Measurements from ENCODE around the gene ALG14.
"Not testable (repeated sequence)": the region's sequence is repeated elsewhere in the genome, so short reads cannot be mapped to it uniquely, and the experiment has no call there.

ALG14 gene

DNA sequence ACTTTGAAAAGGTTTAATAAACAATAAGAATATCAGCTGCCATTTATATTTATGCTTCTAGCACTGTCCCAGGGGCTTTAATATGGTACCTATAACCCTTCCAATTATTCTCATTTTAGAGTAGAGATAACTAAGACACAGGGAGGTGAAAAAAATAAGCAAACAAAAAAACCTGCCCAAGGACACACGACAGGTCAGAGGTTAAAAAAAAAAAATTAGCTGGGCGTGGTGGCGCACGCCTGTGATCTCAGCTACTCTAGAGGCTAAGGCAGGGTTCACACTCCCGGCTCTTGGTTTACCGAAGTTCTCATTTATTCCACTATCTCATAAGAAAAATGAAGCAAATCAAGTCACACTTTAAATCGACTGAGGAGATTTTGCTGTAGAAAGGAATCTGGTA lies 111.2 kb downstream of the ALG14 start:
- no peak for DNase-seq (ENCODE audit: extremely low read depth in 1 of 2, low read depth in 1 of 2)

DNA sequence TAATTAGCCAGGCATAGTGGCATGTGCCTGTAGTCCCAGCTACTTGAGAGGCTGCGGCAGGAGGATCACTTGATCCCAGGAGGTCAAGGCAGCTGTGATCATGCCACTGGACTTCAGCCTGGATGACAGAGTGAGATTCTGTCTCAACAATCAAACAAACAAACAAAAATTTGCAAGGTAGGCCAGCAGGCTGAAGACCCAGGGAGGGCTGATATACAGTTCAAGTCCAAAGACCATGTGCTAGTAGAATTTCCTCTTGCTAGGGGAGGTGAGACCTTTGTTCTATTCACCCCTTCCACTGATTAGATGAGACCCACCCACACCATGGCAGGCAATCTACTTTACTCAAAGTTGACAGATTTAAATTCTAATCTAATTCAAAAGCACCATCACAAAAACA lies 114.7 kb downstream of the ALG14 start:
- no peak for DNase-seq (ENCODE audit: extremely low read depth in 1 of 2, low read depth in 1 of 2)

DNA sequence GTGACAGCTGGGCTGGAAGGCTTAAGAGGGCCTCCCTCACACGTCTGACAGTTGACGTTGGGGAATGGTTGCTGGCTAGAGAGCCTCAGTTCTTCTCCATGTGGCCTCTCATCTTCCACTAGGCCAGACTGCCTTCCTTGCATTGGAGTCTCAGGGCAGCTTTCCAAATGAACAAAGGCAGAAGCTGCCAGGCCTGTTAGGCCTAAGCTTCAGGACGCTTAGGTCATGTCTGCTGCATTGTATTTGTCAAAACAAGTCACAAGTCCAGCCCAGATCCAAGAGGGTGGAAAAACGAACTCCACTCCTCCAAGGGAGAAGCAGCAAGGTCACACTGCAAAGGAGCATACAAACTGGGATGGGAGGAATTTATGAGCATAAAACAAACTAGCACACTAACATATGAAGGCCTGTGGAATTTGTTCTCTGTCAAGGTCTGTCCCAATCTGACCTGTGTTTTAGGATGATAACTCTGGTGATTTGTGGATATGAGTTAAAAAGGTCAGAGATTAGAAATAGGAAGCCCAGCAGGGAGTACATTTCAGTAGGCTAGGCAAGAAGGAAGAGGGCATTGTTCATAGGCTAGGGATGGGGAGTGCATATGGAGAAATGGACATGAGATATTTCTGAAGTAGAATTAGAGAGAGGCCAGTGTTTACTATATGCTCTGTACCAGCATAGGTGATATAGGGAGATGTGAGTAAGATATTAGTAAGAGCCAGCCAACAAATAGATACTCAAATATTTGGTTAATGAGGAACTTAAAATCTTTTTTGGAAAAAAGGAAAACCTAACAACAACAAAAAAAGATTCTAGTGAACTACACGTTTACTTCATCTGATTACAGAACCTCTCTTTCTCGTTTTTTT lies 116.8 kb downstream of the ALG14 start:
- DNase-seq (ENCODE audit: extremely low read depth in 1 of 2, low read depth in 1 of 2): no peak

DNA sequence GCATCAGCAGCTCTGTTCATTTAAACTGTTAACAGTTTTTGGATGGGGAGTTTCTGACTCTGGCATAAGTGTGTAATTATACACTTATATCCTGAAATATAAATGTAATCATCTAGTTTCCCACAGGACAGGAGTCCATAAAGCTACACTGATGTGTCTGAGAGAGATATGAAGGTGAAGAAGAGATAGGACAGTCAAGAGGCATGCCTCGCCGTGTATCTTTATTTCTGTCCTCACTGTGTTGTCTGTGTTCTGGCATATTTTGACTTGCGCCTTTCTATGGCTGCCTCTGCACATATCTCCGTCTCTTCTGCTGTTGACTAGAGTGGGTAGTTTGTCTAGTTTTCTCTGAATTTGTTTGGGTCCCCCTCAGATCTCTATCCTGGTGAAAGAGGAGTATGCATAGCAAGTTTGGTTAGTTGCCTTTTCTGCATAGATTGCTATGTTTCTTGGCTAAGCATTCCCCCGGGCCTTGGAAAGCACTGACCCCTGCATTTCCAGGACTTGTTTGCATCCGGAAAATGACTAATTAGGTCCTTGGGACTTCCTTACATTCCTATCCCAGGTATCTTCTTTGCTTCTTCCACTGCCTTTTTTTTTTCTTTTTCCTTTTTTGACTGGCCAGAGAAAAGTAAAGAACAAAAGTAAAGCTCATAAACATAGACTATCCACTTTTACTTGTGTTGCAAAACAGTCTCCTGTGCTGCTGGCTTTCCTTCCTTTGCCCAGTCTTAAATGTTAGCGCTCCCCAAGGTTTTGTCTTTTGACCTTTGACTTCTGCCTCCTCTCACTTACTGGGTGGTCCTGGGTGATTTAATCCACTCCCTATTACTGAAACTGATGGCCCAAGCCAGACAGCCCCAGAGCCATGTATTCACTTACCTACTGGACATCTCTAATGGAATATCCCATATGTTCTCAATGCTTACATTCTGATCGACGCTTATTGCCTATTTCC lies 118.2 kb downstream of the ALG14 start:
- DNase-seq (ENCODE audit: extremely low read depth in 1 of 2, low read depth in 1 of 2): no peak

DNA sequence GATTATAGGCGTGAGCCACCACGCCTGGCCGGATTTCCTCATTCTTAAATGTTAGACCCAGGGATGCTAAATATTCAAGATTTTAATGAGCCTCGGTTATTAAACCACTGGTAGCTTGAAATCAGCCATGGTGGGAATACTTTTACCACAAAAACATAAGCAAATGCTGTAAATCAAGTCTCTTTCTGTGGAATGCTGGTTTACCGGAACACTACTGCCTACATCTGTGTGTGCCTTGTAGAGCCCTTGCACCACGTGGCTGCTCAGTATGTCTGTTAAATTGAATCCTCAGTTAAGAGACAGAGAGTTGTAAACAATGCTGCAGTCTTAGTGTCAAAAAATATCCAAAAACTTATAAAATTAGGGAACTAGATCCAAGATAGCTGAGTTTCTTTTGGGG lies 119.0 kb downstream of the ALG14 start:
- DNase-seq (ENCODE audit: extremely low read depth in 1 of 2, low read depth in 1 of 2): no peak

DNA sequence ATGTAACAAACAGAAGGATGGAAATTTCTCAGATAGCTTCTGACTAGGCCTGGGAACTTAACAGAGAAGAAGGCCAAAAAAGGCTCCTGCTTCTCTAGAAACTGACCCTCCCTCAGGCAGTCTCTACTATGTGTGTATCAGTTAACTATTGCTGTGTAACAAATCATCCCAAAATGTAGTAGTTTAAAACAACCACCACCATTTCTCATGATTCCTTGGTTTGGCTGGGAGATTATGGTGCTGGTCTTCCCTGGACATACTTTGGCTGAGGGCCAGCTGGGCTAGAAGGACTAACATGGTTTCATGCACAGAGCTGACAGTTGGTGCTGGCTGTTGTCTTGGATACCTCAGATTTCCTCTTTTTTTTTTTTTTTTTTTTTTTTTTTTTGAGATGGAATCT lies 119.6 kb downstream of the ALG14 start:
- DNase-seq (ENCODE audit: extremely low read depth in 1 of 2, low read depth in 1 of 2): no peak

DNA sequence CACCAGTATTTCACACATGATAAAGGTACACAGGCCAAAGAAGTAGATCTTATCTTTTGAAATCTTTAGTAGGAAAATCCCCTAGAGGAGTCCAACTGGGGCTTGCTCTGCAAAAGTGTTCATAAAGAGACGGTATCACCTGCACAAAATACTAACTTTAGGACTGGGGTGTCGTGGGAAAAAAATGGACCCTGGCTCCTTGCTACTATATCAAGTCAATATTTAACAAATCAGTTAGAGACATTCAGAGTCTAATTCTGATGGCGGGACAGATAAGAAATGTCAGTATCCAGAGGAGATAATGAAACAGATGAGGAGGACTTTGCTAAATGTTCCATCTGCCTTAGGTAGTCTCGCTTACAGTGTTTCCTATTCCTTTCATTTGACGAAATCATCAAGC lies 120.2 kb downstream of the ALG14 start:
- no peak for DNase-seq (ENCODE audit: extremely low read depth in 1 of 2, low read depth in 1 of 2)

DNA sequence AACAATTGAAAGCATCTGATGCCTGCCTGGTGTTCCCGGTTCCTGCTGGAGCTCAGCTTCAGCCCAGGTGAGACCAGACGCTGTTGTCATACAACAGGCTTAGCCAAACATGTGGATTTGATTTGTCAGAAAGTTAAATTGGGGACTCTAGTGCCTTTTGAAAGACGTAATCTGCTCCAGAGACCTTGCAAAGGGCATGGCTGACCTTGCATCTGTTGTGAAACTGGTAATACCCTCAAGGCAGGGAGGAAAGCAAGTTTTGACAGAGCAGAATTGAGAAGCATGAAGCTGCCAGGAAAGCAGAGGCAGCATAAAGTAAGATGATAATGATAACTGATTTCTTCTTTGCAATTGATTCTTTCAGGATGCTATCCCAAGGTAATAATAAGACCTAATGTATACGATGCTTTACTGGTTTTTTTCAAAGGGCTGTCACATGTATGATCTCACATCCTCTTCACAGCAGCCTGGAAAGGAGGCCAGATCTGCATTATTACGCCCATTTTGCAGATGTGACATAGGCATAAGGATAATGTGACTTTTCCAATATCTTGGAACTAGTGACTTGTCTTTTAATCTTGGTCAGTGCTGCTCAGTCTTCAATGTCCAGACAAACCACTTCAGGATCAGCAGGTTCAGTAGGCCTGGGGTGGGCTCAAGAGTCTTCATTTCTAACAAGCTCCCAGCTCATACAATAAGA lies 121.1 kb downstream of the ALG14 start:
- no peak for DNase-seq (ENCODE audit: extremely low read depth in 1 of 2, low read depth in 1 of 2)

DNA sequence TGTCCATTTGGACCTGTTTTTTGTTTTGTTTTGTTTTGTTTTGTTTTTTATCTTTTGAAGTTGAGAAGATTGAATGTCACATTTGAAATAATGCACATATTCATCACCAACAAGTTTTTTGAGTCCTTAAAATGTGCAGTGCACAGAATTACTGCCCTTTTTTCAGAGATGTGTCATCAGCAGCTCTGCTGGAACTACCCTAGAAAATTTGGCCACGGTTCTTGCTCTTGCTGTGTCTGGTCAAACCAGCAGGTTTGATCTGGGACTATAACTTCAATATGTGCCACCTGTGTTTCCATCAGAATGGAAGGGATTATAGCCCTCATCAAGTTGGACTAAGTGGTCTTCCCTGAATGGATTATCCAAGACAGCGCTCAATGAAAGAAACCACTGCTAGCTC lies 121.7 kb downstream of the ALG14 start:
- no peak for DNase-seq (ENCODE audit: extremely low read depth in 1 of 2, low read depth in 1 of 2)

DNA sequence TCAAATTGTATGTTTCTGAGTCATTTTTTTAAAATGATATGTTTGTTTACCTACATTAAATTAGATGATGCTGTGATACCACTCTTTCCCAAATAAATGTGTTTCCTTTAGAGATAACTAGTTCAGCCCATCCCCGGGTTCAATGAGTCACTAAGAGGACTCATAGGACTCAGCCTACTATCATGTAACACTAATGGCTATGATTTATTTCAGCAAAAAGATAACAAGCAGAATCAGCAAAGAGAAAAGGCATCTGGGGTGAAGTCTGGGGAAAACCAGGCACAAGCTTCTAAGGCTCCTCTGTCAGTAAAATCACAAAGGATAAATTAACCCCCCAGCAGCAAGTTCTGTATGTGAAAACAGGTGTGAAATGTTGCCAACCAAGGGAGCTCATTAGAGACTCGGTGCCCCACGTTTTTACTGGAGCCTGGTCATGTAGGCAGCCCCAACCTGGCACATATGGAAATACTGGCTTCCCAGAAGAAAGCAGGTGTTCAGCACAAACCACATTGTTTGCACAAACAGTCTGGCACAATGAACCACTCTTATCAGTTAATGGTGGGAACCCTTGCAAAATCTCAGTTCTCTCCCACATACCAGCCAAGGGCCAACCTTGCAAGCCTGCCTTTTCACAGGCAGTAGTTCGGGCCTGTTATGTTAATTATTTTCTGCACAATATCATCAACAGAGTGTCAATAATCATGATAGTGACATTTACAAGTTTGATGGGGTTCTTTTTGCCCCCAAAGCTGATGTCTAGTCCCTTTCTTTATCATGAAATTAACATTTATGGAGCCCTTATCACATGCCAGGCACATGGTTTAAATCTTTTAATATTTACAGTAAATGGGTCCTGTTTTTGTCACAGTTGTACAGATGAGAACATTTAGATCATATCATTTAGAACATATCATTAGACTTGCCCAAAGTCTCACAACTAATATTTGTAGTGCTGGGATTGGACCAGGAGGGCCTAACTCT lies 122.8 kb downstream of the ALG14 start:
- no peak for DNase-seq (ENCODE audit: extremely low read depth in 1 of 2, low read depth in 1 of 2)

DNA sequence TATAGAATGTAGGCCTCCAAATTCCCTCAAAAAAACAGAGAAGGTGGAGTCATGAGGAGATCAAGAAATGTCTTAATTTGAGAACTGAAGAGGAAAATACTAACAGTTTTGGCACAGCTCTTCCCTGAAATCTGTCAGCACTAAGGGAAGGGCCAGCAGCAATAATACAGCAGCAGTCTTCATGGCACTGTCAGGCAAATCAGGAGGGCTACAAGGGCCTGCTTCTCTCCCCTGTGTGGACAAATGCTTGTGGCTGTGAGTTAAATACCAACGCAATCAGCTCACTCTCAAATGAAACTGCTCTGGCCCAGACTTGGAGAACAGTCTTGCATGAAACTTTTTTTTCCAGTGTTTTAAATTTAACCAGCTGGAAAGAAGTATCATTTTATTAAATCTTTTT lies 125.3 kb downstream of the ALG14 start:
- no peak for DNase-seq (ENCODE audit: extremely low read depth in 1 of 2, low read depth in 1 of 2)

DNA sequence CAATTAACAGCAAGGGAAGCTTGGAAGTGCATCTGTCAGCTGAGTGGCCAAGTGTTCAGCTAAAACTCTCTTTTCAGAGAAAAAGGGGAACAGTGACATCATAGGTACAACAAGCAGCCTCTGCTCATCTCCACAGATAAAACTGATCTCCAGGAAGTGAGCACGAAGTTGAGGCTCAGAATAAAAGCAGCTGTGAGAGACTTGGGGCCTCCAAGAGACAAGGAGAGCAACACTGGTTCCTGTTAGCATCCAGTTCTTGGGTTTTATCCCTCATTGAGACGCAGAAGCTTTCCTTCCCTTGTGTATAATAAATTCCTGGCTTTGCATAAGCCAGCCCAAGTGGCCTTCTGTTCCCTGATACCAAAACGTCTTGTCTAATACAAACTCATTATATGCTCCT lies 125.9 kb downstream of the ALG14 start:
- DNase-seq (ENCODE audit: extremely low read depth in 1 of 2, low read depth in 1 of 2): no peak

DNA sequence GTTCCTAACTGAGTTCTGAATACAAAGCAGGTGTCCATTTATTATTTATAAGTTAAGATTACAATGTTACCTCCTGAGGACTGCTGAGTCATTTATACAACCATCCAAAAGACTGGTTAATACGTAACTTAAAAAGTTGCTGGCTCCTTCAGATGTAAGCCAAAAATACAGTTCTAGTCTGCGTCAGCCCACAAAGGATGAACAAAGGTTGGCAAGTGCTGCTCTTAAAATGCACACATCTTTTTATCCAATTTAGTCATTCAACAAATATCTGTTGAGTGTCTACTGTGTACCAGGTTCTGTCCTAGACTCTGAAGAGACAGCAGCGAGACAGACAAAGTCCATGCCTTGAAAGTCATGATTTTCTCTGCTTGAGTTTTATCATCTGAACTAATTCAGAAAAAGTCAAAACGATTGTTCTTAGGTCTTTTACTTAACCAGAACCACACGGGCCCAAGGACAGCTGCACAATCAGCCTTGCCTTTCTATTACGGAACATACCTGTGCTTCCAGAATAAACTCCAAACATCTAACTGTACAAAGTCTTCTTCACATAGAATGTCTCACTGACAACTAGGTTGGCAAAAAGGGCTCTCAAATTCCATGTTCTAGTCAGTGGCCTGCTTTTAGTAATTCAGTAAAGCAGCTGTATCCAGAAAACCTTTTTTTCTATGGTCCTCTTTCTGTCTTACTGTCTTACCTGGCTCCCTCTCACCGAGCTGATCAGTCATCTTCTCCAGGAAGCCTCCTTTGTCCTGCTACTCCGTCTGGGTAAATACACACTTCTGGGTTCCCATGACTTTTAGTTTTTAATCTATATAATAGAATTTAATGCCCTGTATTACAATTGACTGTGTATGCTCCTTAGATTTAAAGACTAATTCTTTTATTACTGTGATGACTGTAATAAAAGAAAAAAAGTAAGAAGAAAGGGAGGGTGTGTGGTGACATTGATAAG lies 130.3 kb downstream of the ALG14 start:
- no peak for DNase-seq (ENCODE audit: extremely low read depth in 1 of 2, low read depth in 1 of 2)

DNA sequence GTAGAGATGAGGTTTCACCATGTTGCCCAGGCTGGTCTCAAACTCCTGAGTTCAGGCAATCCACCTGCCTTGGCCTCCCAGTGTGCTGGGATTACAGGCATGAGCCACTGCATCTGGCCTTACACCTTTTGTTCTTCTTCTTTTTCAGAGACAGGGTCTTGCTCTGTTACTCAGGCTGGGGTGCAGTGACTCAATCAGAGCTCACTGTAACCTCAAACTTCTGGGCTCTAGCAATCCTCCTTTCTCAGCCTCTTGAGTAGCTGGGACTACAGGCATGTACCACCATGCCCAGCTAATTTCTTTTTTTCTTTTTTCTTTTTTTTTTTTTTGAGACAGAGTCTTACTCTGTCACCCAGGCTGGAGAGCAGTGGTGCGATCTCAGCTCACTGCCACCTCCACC lies 131.3 kb downstream of the ALG14 start:
- DNase-seq (ENCODE audit: extremely low read depth in 1 of 2, low read depth in 1 of 2): not testable (repeated sequence)

DNA sequence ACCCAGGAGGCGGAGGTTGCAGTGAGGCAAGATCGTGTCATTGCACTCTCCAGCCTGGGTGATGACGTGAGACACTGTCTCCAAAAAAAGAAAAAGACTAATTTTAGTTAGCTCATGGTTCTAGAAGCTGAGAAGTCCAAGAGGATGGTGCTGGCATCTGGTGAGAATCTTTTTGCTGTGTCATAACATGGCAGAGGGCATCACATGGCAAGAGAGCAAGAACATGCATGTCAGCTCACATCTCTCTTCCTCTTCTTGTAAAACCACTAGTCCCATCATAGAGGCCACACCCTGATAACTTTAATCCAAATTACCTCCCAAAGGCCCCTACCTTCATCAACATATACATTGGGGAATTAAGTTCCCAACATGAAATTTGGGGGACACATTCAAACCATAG lies 132.0 kb downstream of the ALG14 start:
- DNase-seq (ENCODE audit: extremely low read depth in 1 of 2, low read depth in 1 of 2): no peak

DNA sequence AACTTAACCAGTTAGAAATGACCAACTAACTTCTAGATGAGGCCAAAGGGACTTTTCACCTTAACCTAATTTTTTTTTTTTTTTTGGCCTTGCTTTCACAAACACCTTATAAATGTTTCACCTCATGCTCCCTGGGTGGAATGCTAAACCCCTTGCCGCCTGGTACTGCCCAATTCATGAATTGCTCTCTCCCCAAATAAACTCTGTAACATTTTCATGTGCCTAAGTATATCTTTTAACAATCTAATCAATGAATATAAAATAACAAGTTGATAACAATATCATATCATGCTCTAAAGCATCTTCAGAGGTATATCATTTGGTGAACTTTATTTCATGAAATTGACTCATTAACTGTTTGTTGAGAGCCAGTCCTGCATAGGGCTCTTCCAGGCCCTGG lies 134.9 kb downstream of the ALG14 start:
- DNase-seq (ENCODE audit: extremely low read depth in 1 of 2, low read depth in 1 of 2): no peak

DNA sequence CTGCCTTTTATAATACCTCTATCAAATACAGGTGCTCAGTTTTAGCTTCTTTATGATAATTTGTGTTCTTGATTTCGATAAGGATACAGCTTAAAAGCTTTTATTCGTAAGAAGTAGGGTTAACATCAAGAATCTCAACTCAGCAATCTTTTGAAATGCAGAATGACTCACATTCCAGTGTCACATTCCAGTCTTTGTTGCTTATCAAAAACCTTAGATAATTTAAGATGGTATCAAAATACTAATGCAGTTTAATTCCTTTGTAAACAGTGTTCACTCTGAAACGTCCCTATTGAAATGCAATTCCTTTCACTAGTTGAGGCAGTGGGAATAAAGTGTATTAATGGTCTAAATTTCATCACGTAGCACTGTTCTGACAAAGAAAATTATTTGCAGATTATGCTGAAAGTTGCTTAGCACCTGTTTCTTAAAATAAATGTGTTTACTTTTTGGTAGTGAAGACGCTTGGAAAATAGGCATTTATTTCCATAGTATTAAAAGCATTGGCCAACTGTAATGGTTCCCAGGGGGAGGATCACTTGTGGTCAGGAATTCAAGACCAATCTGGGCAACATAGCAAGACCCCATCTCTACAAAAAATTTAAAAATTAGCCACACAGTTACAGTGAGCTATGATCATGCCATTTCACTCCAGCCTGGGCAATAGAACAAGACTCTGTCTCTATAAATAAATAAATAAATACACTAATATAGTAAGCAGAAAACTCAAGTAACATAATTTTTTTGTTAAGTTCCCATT lies 135.7 kb downstream of the ALG14 start:
- no peak for DNase-seq (ENCODE audit: extremely low read depth in 1 of 2, low read depth in 1 of 2)

DNA sequence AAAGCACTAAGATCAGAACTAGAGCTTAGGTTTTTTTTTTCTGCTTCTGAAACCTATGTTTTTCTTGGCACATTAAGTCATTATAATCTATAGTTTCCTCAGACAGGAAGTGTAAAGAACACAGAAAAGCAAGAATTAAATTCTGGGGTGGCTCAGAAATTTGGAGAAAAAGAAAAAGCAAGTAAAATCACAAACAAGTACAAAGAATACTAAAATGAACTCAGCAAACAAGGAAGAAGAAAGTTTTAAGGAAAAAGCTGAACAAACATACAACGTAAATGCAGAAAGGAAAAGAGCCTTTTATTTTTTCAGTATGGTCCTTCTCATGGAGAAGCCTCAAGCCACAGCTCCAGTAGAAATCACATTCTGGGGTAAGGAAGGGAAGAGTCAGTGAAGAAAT lies 137.3 kb downstream of the ALG14 start:
- DNase-seq (ENCODE audit: extremely low read depth in 1 of 2, low read depth in 1 of 2): no peak

Measured in activated CD8-positive, alpha-beta memory T cell treated with anti-CD3 and anti-CD28 coated beads for 1 hour (primary cell).